ENCODE measurements around the gene FKBP1B.
"Not testable (repeated sequence)": the region's sequence is repeated elsewhere in the genome, so short reads cannot be mapped to it uniquely, and the experiment has no call there.

Gene FKBP1B

DNA sequence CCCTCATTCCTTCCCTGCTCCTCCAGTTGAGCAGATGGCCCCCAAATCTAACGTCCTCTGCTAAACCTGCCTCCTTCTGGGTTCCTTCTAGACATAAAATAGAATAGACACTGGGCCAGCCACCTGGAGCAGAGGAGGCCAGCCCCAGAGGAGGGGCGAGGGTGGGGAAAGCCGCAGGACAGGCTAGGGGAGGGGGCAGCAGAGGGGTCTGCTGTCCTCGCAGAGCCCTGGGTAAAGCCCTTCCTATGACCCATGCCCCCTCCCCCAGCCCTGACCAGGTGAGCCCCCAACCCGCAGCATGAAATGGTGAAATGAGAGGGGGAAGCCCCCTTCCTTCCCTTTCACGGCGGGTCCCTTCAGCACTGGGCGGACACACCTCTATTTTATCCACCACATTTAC is 31.8 kb upstream of the FKBP1B start:
- peaks cover 21% of the 10 kb centered on the region; the same call in 1 of the 2 replicates for H3K4me1 ChIP-seq (ENCODE audit: insufficient read depth, low read length)
- H3K9ac ChIP-seq (ENCODE audit: low read depth, low read length) = no peak overlapping the region
- H3K9me3 ChIP-seq (ENCODE audit: control insufficient read depth, insufficient read depth, low read length) = no peaks in the 10 kb centered on the region
- H3K36me3 ChIP-seq (ENCODE audit: insufficient read depth, low read length) = no peaks in the 10 kb centered on the region

DNA sequence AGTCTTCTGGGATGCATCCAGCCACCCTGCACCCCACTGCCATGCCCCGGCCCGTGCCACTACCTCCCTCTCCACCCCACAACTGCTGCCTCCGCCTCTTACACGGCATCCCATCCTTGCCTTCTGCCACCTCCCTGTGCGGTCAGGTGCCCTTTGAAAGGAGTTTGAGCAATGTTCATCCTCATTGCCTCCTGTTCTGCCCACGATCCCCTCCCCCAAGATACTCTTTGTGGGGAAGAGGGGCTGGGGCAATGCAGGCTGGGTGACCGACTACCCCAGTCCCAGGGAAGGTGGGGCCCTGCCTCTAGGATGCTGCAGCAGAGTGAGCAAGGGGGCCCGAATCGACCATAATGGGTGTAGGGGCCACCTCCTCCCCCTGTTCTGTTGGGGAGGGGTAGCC is 31.3 kb upstream of the FKBP1B start:
- H3K9ac ChIP-seq (ENCODE audit: low read depth, low read length) = no peak overlapping the region
- H3K36me3 ChIP-seq (ENCODE audit: insufficient read depth, low read length) = no peaks in the 10 kb centered on the region
- H3K4me1 ChIP-seq (ENCODE audit: insufficient read depth, low read length) = peaks cover 21% of the 10 kb centered on the region; the same call in 1 of the 2 replicates
- no peaks in the 10 kb centered on the region for H3K9me3 ChIP-seq (ENCODE audit: control insufficient read depth, insufficient read depth, low read length)

DNA sequence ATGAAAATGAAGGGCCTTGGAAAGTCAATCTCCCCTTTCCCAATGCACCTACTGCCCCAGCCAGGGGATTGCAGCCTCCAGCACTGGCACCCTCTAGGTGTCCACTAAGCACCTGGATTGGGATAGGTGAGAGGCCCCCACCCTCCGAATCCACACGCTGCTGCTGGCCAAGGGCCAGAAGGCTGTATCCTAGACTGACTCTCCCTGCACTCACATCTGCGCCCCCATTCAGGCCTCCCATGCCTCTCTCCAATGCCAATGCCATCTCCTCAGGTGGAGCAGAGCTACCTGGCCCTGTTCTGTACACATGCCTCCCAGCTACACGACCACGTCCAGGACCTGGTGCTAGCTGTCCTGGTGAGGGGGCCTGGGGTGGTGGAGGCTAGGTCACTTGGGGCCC is 29.8 kb upstream of the FKBP1B start:
- Histone ChIP-seq H3K4me1 (ENCODE audit: insufficient read depth, low read length) (peaks cover 27% of the 10 kb centered on the region), H3K36me3 (ENCODE audit: insufficient read depth, low read length) (no peaks in the 10 kb centered on the region), H3K9me3 (ENCODE audit: control insufficient read depth, insufficient read depth, low read length) (no peaks in the 10 kb centered on the region), H3K9ac (ENCODE audit: low read depth, low read length) (no peak overlapping the region)

GRCh38 chr2:24020244-24020643 is 29.3 kb upstream of the FKBP1B start:
- Histone ChIP-seq H3K9ac (ENCODE audit: low read depth, low read length) (no peak overlapping the region), H3K36me3 (ENCODE audit: insufficient read depth, low read length) (no peaks in the 10 kb centered on the region), H3K4me1 (ENCODE audit: insufficient read depth, low read length) (peaks cover 32% of the 10 kb centered on the region), H3K9me3 (ENCODE audit: control insufficient read depth, insufficient read depth, low read length) (no peaks in the 10 kb centered on the region)

DNA sequence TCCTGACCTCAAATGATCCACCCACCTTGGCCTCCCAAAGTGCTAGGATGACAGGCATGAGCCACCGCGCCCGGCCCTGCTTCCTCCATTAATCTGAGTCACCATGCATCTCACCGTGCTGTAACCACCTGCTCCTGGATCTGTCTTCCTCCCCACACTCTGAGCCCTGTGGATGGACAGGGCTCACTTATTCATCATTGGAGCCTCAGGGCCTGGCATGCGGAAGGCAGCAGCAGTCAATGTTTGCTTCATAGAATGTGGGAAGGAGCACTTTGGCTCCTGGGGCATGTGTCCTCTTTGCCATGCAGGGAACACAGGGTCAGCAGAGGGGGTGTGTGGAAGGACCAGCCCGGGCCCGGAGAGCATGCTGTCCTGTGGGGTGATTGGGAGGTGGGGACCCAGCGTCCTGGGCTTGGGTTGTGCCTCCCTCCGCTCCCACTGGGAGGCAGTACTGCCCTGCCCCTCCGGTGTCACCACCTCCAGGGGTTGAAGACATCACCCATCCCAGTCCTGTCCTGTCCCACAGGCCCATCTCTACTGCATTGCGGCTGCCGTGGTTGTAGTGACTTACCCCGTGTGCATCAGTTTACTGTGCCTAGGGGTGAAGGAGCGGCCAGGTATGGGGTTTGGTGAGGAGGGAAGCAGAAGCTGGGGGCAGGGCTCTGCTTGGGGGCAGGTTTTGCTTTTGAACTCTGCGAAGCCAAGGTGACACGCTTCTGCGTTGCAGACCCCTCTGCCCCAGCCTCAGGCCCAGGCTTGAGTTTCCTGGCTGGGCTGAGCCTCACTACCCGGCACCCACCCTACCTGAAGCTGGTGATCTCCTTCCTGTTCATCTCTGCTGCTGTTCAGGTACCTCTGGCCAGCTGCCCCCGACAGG is 28.2 kb upstream of the FKBP1B start:
- H3K36me3 ChIP-seq (ENCODE audit: insufficient read depth, low read length) = no peaks in the 10 kb centered on the region
- no peaks in the 10 kb centered on the region for H3K9me3 ChIP-seq (ENCODE audit: control insufficient read depth, insufficient read depth, low read length)
- no peak overlapping the region for H3K9ac ChIP-seq (ENCODE audit: low read depth, low read length)
- peaks cover 32% of the 10 kb centered on the region for H3K4me1 ChIP-seq (ENCODE audit: insufficient read depth, low read length)

GRCh38 chr2:24022324-24022974 is 27.1 kb upstream of the FKBP1B start:
- H3K9me3 ChIP-seq (ENCODE audit: control insufficient read depth, insufficient read depth, low read length) = no peaks in the 10 kb centered on the region
- H3K36me3 ChIP-seq (ENCODE audit: insufficient read depth, low read length) = no peaks in the 10 kb centered on the region
- H3K9ac ChIP-seq (ENCODE audit: low read depth, low read length) = no peak overlapping the region
- peaks cover 32% of the 10 kb centered on the region for H3K4me1 ChIP-seq (ENCODE audit: insufficient read depth, low read length)

DNA sequence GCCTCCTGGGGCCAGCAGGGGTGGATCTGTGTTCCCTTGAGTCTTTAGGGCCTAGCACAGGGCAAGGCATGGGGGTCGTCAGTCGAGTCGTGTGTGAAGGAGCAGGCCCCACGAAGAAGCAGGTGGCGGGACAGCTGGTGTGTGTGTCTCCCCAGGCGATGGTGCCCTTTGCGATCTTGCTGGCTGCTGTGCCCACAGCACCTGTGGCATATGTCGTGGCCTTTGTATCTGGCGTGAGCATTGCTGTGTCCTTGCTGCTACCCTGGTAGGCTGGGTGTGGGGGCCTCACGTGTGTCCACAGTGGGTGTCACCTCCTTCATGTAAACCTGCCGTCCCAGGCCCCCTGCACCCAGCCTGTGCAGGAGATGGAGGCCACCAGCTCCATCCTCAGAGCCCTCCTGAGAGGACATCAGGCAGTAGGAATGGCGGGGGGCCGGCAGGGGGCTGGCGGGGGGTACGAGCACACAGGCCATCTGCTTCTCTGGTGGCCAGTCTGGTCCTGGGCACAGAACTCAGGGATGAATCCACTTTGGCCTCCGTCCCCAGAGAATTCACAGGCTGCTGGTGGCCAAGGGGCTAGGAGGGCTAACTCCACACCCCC is 26.5 kb upstream of the FKBP1B start:
- Histone ChIP-seq H3K9me3 (ENCODE audit: control insufficient read depth, insufficient read depth, low read length) (no peaks in the 10 kb centered on the region), H3K9ac (ENCODE audit: low read depth, low read length) (no peak overlapping the region), H3K4me1 (ENCODE audit: insufficient read depth, low read length) (peaks cover 33% of the 10 kb centered on the region), H3K36me3 (ENCODE audit: insufficient read depth, low read length) (no peaks in the 10 kb centered on the region)

DNA sequence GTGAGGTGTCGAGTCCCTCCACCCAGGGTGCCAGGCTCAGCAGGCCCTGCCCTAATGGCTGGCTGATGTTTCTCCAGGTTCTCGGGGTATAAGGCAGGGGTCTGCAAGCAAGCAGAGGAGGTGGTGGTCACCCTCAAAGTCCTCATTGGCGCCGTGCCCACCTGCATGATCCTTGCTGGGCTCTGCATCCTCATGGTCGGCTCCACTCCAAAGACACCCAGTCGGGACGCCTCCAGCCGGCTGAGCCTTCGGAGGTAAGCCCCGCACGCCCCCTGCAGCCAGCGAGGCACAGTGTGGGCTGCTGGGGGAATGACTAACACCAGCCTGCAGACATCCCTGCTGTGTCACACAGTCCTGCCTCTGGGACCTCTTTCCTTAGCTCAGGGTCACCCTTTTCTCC is 25.5 kb upstream of the FKBP1B start:
- Histone ChIP-seq H3K4me1 (ENCODE audit: insufficient read depth, low read length) (peaks cover 30% of the 10 kb centered on the region), H3K9me3 (ENCODE audit: control insufficient read depth, insufficient read depth, low read length) (no peaks in the 10 kb centered on the region), H3K9ac (ENCODE audit: low read depth, low read length) (no peak overlapping the region), H3K36me3 (ENCODE audit: insufficient read depth, low read length) (no peaks in the 10 kb centered on the region; the same call in 1 of the 2 replicates)

DNA sequence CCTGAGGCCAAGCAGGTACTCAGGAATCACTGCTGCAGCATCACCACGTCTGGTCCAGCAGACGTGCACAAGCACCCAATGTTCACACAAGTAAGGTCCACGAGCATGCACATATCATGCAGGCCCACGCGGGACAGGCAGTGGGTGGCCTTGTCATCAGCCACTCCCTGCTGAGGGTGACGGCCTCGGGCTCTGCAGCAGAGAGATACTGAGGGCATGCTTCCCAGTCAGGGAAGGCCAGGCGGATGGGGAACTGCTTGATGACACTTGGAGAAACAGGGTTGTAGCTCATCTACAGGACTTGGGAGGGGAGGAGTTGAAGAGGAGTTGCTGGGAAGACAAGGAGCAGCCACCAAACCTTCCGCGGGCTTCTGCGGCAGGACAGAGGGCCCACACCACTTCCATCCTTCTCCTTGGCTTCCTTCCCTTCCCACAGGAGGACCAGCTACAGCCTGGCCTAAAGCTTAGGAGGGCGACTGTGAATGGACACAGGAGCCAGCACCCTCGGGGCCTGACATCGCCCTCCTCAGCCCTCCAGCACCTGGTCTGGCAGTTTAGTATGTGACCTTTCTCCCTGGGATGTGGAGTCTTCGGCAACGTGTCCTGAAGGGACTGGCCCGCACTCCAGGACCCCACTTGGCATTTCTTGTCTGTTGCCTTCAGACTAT is 24.4 kb upstream of the FKBP1B start:
- Histone ChIP-seq H3K4me1 (ENCODE audit: insufficient read depth, low read length) (peaks cover 30% of the 10 kb centered on the region), H3K9me3 (ENCODE audit: control insufficient read depth, insufficient read depth, low read length) (no peaks in the 10 kb centered on the region), H3K9ac (ENCODE audit: low read depth, low read length) (no peak overlapping the region), H3K36me3 (ENCODE audit: insufficient read depth, low read length) (peaks cover 6% of the 10 kb centered on the region; the same call in 1 of the 2 replicates)

DNA sequence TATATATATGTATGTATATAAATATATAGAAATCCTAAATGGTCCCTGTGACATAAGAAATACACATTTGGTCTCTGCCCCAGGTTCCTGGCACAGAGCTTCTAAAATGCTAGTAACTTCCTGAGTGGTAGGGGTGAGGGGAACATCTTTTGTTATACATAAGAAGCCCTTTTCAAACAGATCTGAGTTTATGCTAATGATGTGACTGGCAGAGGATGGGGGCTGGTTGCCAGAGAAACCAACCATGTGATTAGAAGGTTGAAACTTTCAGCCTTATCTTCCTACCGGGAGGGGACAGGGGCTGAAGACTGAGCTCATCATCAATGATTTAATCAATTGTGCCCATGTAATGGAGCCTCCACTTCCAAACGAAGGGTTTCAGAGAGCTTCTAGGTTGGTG is 23.3 kb upstream of the FKBP1B start:
- Histone ChIP-seq H3K9ac (ENCODE audit: low read depth, low read length) (no peak overlapping the region), H3K36me3 (ENCODE audit: insufficient read depth, low read length) (peaks cover 6% of the 10 kb centered on the region; the same call in 1 of the 2 replicates), H3K4me1 (ENCODE audit: insufficient read depth, low read length) (peaks cover 30% of the 10 kb centered on the region), H3K9me3 (ENCODE audit: control insufficient read depth, insufficient read depth, low read length) (no peaks in the 10 kb centered on the region)

GRCh38 chr2:24038786-24039499 is 10.6 kb upstream of the FKBP1B start:
- H3K4me1 ChIP-seq (ENCODE audit: insufficient read depth, low read length) = no peaks in the 10 kb centered on the region
- no peaks in the 10 kb centered on the region for H3K9me3 ChIP-seq (ENCODE audit: control insufficient read depth, insufficient read depth, low read length)
- H3K9ac ChIP-seq (ENCODE audit: low read depth, low read length) = no peak overlapping the region
- H3K36me3 ChIP-seq (ENCODE audit: insufficient read depth, low read length) = peaks cover 16% of the 10 kb centered on the region

- no peak overlapping the region for H3K9ac ChIP-seq (ENCODE audit: low read depth, low read length)
Measured at GRCh38 chr2:24040511-24040910, 9.0 kb upstream of the FKBP1B start.

GRCh38 chr2:24043133-24043532 is 6.4 kb upstream of the FKBP1B start:
- not testable (repeated sequence) for H3K9ac ChIP-seq (ENCODE audit: low read depth, low read length); H3K4me1 ChIP-seq (ENCODE audit: insufficient read depth, low read length); H3K36me3 ChIP-seq (ENCODE audit: insufficient read depth, low read length); H3K9me3 ChIP-seq (ENCODE audit: control insufficient read depth, insufficient read depth, low read length)

More at GRCh38 chr2:24040511-24040910, 9.0 kb upstream of the FKBP1B start:
- H3K4me1 ChIP-seq (ENCODE audit: insufficient read depth, low read length) = no peaks in the 10 kb centered on the region
- peaks cover 16% of the 10 kb centered on the region for H3K36me3 ChIP-seq (ENCODE audit: insufficient read depth, low read length)
- H3K9me3 ChIP-seq (ENCODE audit: control insufficient read depth, insufficient read depth, low read length) = no peaks in the 10 kb centered on the region
